Neural progenitor cell (in vitro differentiated cells): ENCODE data around the gene RRBP1. TPM values are rescaled to one million over a fixed set of nuclear protein-coding genes. Genes with fewer than 3 reads are reported as not detected.
"Not testable (repeated sequence)": the region's sequence is repeated elsewhere in the genome, so short reads cannot be mapped to it uniquely, and the experiment has no call there.

Experiments
- DNase-seq: peaks from one replicate; pipeline ENCODE4 v3.0.0-alpha.2; 2016; ENCODE audit warnings: low spot score
- H2AFZ ChIP-seq: fragments of 200-600 bp; sonication (generic); replicated peaks from 2 replicates; pipeline ENCODE4 v1.6.1; 2016; ENCODE audit warnings: antibody characterized with exemption
- H3F3A ChIP-seq: fragments of 200-600 bp; sonication (generic); 2 replicates; pipeline ENCODE4 v1.6.1; 2016; ENCODE audit warnings: antibody characterized with exemption, low read depth
- H3K27ac ChIP-seq: fragments of 200-600 bp; sonication (generic); 2 replicates; pipeline ENCODE4 v1.5.1; 2016; ENCODE audit warnings: mild to moderate bottlenecking
- H3K27me3 ChIP-seq: fragments of 200-600 bp; sonication (generic); 2 replicates; pipeline ENCODE4 v1.6.1; 2016; ENCODE audit warnings: mild to moderate bottlenecking, moderate library complexity
- H3K36me3 ChIP-seq: fragments of 200-600 bp; sonication (generic); 2 replicates; pipeline ENCODE4 v1.5.1; 2016
- H3K4me1 ChIP-seq: fragments of 200-600 bp; sonication (generic); 2 replicates; pipeline ENCODE4 v1.6.1; 2016; ENCODE audit warnings: mixed run types
- H3K4me2 ChIP-seq: fragments of 200-600 bp; sonication (generic); 2 replicates; pipeline ENCODE4 v1.6.1; 2016
- H3K4me3 ChIP-seq: fragments of 200-600 bp; sonication (generic); 2 replicates; pipeline ENCODE4 v1.5.1; 2016
- H3K79me2 ChIP-seq: fragments of 200-600 bp; sonication (generic); 2 replicates; pipeline ENCODE4 v1.6.1; 2016; ENCODE audit warnings: low read depth
- H3K9ac ChIP-seq: fragments of 200-600 bp; sonication (generic); 2 replicates; pipeline ENCODE4 v1.6.1; 2016
- H3K9me3 ChIP-seq: fragments of 200-600 bp; sonication (generic); 2 replicates; pipeline ENCODE4 v1.5.1; 2016; ENCODE audit warnings: low read depth
- H4K20me1 ChIP-seq: fragments of 200-600 bp; sonication (generic); 2 replicates; pipeline ENCODE4 v1.6.1; 2016; ENCODE audit warnings: low read depth
- H3K27ac Mint-ChIP-seq: 3 replicates; pipeline ENCODE4 v1.8.0; 2021; ENCODE audit warnings: mixed read lengths
- H3K27me3 Mint-ChIP-seq: 2 replicates; pipeline ENCODE4 v1.8.0; 2022; ENCODE audit warnings: low read depth, mild to moderate bottlenecking, inconsistent platforms, moderate library complexity, mixed read lengths; ENCODE audit not compliant: insufficient read depth
- H3K36me3 Mint-ChIP-seq: 3 replicates; pipeline ENCODE4 v1.8.0; 2021; ENCODE audit warnings: mixed read lengths
- H3K4me1 Mint-ChIP-seq: 3 replicates; pipeline ENCODE4 v1.8.0; 2021; ENCODE audit warnings: mixed read lengths
- H3K4me3 Mint-ChIP-seq: 3 replicates; pipeline ENCODE4 v1.8.0; 2021; ENCODE audit warnings: mild to moderate bottlenecking, moderate library complexity, mixed read lengths
- H3K9me3 Mint-ChIP-seq: 3 replicates; pipeline ENCODE4 v1.8.0; 2020; ENCODE audit warnings: mixed read lengths
- CTCF ChIP-seq: fragments of 200-600 bp; sonication (generic); IDR thresholded peaks from 2 replicates; pipeline ENCODE4 v1.5.1; 2017; ENCODE audit warnings: antibody characterized with exemption, mild to moderate bottlenecking
- EZH2 ChIP-seq: fragments of 200-600 bp; sonication (generic); IDR thresholded peaks from 2 replicates; pipeline ENCODE4 v1.6.1; 2017; ENCODE audit warnings: antibody characterized with exemption, mild to moderate bottlenecking, moderate library complexity
- EZH2phosphoT487 ChIP-seq: fragments of 200-600 bp; sonication (generic); IDR thresholded peaks from 2 replicates; pipeline ENCODE4 v1.6.1; 2017; ENCODE audit warnings: antibody characterized with exemption
- total RNA-seq: library from RNA; depleted of rRNA; stranded (reverse); fragments of >200 nt; gene quantifications from 2 replicates; pipeline ENCODE4 v1.2.3, GENCODE V29; 2015; ENCODE audit warnings: low replicate concordance

The RRBP1 gene
- total RNA-seq, 1 donor from 2014 or later, result 18.2 TPM

GRCh38 chr20:17662333-17663039 is 19.6 kb downstream of the RRBP1 start:
- peaks cover 4% of the 10 kb centered on the region for H3K27me3 Mint-ChIP-seq

GRCh38 chr20:17661121-17661744 is 20.8 kb downstream of the RRBP1 start:
- H3K27me3 Mint-ChIP-seq, result peaks cover 4% of the 10 kb centered on the region
- peaks cover 33% of the 10 kb centered on the region for H3K4me1 Mint-ChIP-seq
- peaks cover 32% of the 10 kb centered on the region for H3K79me2 ChIP-seq
- peaks cover 47% of the 10 kb centered on the region for H3K36me3 Mint-ChIP-seq
- H3K4me1 ChIP-seq, result peaks cover 19% of the 10 kb centered on the region
- no peak overlapping the region for H3K27ac Mint-ChIP-seq
- no peaks in the 10 kb centered on the region for H3K36me3 ChIP-seq
- TF ChIP-seq EZH2 (no peak), EZH2phosphoT487 (no peak), CTCF (no peak)
- H3K9me3 Mint-ChIP-seq, result peaks cover 13% of the 10 kb centered on the region
- H3F3A ChIP-seq, result no peaks in the 10 kb centered on the region
- H3K4me2 ChIP-seq, result no peak overlapping the region
- no peak overlapping the region for H2AFZ ChIP-seq
- H3K9me3 ChIP-seq, result no peaks in the 10 kb centered on the region
- no peak overlapping the region for H3K4me3 ChIP-seq
- peaks cover 25% of the 10 kb centered on the region for H4K20me1 ChIP-seq
- H3K27me3 ChIP-seq, result no peaks in the 10 kb centered on the region
- DNase-seq, result no peak
- H3K9ac ChIP-seq, result no peak overlapping the region
- no peak overlapping the region for H3K4me3 Mint-ChIP-seq
- no peak overlapping the region for H3K27ac ChIP-seq

More at GRCh38 chr20:17662333-17663039, 19.6 kb downstream of the RRBP1 start:
- Mint-ChIP-seq H3K27ac (peak overlapping the region; percentile 84), H3K36me3 (peaks cover 37% of the 10 kb centered on the region), H3K9me3 (peaks cover 10% of the 10 kb centered on the region), H3K4me1 (peaks cover 30% of the 10 kb centered on the region), H3K4me3 (no peak overlapping the region)
- Histone ChIP-seq H3K27ac (no peak overlapping the region), H3K36me3 (no peaks in the 10 kb centered on the region), H3F3A (no peaks in the 10 kb centered on the region), H3K4me2 (no peak overlapping the region), H2AFZ (no peak overlapping the region), H3K27me3 (no peaks in the 10 kb centered on the region), H3K9me3 (no peaks in the 10 kb centered on the region), H3K9ac (no peak overlapping the region), H3K4me3 (no peak overlapping the region), H3K4me1 (peaks cover 19% of the 10 kb centered on the region), H4K20me1 (peaks cover 25% of the 10 kb centered on the region), H3K79me2 (peaks cover 36% of the 10 kb centered on the region)
- no peak for DNase-seq
- TF ChIP-seq EZH2phosphoT487, result no peak

GRCh38 chr20:17660667-17661066 is 21.4 kb downstream of the RRBP1 start:
- Mint-ChIP-seq H3K27me3 (peaks cover 4% of the 10 kb centered on the region), H3K36me3 (peaks cover 49% of the 10 kb centered on the region), H3K9me3 (peaks cover 13% of the 10 kb centered on the region), H3K27ac (no peak overlapping the region), H3K4me1 (peaks cover 34% of the 10 kb centered on the region), H3K4me3 (no peak overlapping the region)
- Histone ChIP-seq H3K9me3 (no peaks in the 10 kb centered on the region), H3K4me1 (peaks cover 19% of the 10 kb centered on the region), H3K27me3 (no peaks in the 10 kb centered on the region), H3K36me3 (no peaks in the 10 kb centered on the region), H3K27ac (no peak overlapping the region), H4K20me1 (peaks cover 25% of the 10 kb centered on the region), H3K4me2 (no peak overlapping the region), H3K9ac (no peak overlapping the region), H2AFZ (no peak overlapping the region), H3K79me2 (peaks cover 32% of the 10 kb centered on the region), H3F3A (no peaks in the 10 kb centered on the region), H3K4me3 (no peak overlapping the region)
- DNase-seq, result no peak
- TF ChIP-seq EZH2phosphoT487 (no peak), CTCF (no peak), EZH2 (no peak)

- H4K20me1 ChIP-seq, result peaks cover 26% of the 10 kb centered on the region
- H3K4me1 ChIP-seq, result peaks cover 19% of the 10 kb centered on the region
- no peak overlapping the region for H3K27ac ChIP-seq
- no peaks in the 10 kb centered on the region for H3K27me3 ChIP-seq
- peaks cover 4% of the 10 kb centered on the region for H3K27me3 Mint-ChIP-seq
- TF ChIP-seq CTCF (peak; percentile 8), EZH2 (no peak)
- no peaks in the 10 kb centered on the region for H3K36me3 ChIP-seq
- H3K79me2 ChIP-seq, result peaks cover 32% of the 10 kb centered on the region
- H3K36me3 Mint-ChIP-seq, result peaks cover 52% of the 10 kb centered on the region
- no peaks in the 10 kb centered on the region for H3F3A ChIP-seq
- H3K4me3 Mint-ChIP-seq, result no peak overlapping the region
- no peak overlapping the region for H3K27ac Mint-ChIP-seq
- no peak overlapping the region for H3K4me3 ChIP-seq
- peaks cover 13% of the 10 kb centered on the region for H3K9me3 Mint-ChIP-seq
- no peaks in the 10 kb centered on the region for H3K9me3 ChIP-seq
- no peak overlapping the region for H3K4me2 ChIP-seq
- no peak overlapping the region for H2AFZ ChIP-seq
- no peak overlapping the region for H3K9ac ChIP-seq
- DNase-seq, result no peak
- H3K4me1 Mint-ChIP-seq, result peaks cover 35% of the 10 kb centered on the region
Observed at GRCh38 chr20:17659801-17660200, 22.2 kb downstream of the RRBP1 start.

- not testable (repeated sequence) for H3K27ac ChIP-seq, H3K27ac Mint-ChIP-seq, H3K4me3 Mint-ChIP-seq, H3K9me3 ChIP-seq, DNase-seq, H3K4me2 ChIP-seq, H3K4me3 ChIP-seq, H3K27me3 Mint-ChIP-seq, H2AFZ ChIP-seq, H3F3A ChIP-seq, H3K9ac ChIP-seq, H3K36me3 ChIP-seq, H3K27me3 ChIP-seq
- Mint-ChIP-seq H3K4me1 (peaks cover 32% of the 10 kb centered on the region), H3K36me3 (peaks cover 53% of the 10 kb centered on the region), H3K9me3 (peaks cover 13% of the 10 kb centered on the region)
- H3K4me1 ChIP-seq, result peaks cover 14% of the 10 kb centered on the region
- H4K20me1 ChIP-seq, result peaks cover 26% of the 10 kb centered on the region
- peaks cover 29% of the 10 kb centered on the region for H3K79me2 ChIP-seq
Observed at GRCh38 chr20:17659344-17659743, 22.7 kb downstream of the RRBP1 start.
